Activated CD8-positive, alpha-beta T cell treated with anti-CD3 and anti-CD28 coated beads for 36 hours (primary cell): Measurements from ENCODE around the gene KCNMB2. TPM values are rescaled to one million over a fixed set of nuclear protein-coding genes. Genes with fewer than 3 reads are reported as not detected.
A peak's percentile ranks its signal among the peaks of the same experiment; 100 is the strongest.

Source experiments
- ATAC-seq: fragments of 200-7000 bp; cut with Tn5 transposase; one replicate; pipeline ENCODE4 v1.10.0; 2021; ENCODE audit warnings: mild to moderate bottlenecking, moderate library complexity
- CTCF ChIA-PET: fragments of 350-600 bp; sonication (Branson Sonifier 250); formaldehyde crosslinking; loops from one replicate; lab custom pipeline; 2021; ENCODE audit warnings: antibody characterized with exemption; lab: Charles Lee
- POLR2A ChIA-PET: fragments of 350-600 bp; sonication (Branson Sonifier 250); formaldehyde crosslinking; loops from one replicate; lab custom pipeline; 2021; ENCODE audit warnings: antibody characterized with exemption; lab: Charles Lee
- DNase-seq: peaks from one replicate; pipeline ENCODE4 v3.0.0-alpha.2; 2020
- H3K27ac Mint-ChIP-seq: one replicate; pipeline ENCODE4 v1.8.0; 2021; ENCODE audit warnings: mild to moderate bottlenecking, mixed read lengths
- H3K27me3 Mint-ChIP-seq: one replicate; pipeline ENCODE4 v1.8.0; 2021; ENCODE audit warnings: mixed read lengths
- H3K36me3 Mint-ChIP-seq: one replicate; pipeline ENCODE4 v1.8.0; 2021; ENCODE audit warnings: low read depth, mixed read lengths
- H3K4me1 Mint-ChIP-seq: one replicate; pipeline ENCODE4 v1.8.0; 2021; ENCODE audit warnings: low read depth, mixed read lengths
- H3K4me3 Mint-ChIP-seq: one replicate; pipeline ENCODE4 v1.8.0; 2021; ENCODE audit warnings: mild to moderate bottlenecking, moderate library complexity, mixed read lengths
- H3K9me3 Mint-ChIP-seq: one replicate; pipeline ENCODE4 v1.8.0; 2021; ENCODE audit warnings: mixed read lengths
- CTCF ChIP-seq: fragments of 200-600 bp; IDR thresholded peaks from one replicate; pipeline ENCODE4 v1.8.0; 2022; ENCODE audit warnings: antibody characterized with exemption, mild to moderate bottlenecking
- intact Hi-C: fragments of 100-400 bp; cut with micrococcal nuclease; formaldehyde crosslinking; loops from one replicate; pipeline ENCODE4 v1.10.0; 2022
- total RNA-seq, 2 experiments: library from RNA; stranded (reverse); gene quantifications; one replicate each; pipeline ENCODE4 v1.2.3, GENCODE V29; 2021

The KCNMB2 gene
- total RNA-seq, 2 experiments from 2014 or later = not detected

DNA sequence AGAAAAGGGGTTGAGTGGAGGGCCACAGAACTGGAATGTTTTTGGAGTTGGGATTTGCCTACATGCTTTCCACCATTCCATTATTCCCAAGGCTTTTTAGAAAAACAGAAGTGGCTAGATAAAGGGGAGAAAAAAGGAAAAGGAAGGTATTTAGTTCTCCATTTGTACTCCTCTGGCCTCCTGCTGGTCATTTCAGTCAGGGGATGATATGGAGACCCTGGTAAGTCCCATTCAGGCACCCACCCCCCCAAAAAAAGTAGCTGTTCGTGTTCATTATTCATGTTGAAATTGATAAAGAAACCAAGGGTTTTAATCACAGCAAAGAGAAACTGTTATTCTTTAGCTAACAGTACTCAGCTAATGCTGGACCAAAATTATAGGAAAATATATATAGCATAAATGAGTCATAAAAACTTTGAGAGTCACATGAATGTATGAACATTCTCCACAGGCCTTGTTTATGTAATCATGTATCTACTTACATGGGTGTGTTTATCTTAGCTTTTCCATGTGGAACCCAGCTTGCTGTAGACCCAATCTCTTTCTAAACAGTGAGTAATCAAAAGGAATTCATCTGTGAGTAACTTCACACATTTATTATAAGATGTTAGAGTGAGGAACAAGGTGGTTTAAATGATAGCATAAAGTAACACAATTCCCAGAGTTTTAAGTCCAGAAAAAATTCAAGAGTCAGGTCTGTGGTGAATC is 167.2 kb downstream of the KCNMB2 start:
- H3K9me3 Mint-ChIP-seq = no peaks in the 10 kb centered on the region
- H3K4me1 Mint-ChIP-seq = no peaks in the 10 kb centered on the region
- intact Hi-C loops = no loop called here
- H3K27me3 Mint-ChIP-seq = no peaks in the 10 kb centered on the region
- POLR2A ChIA-PET = no interaction called here
- DNase-seq = no peak
- no peak for TF ChIP-seq CTCF
- CTCF ChIA-PET = no interaction called here
- H3K4me3 Mint-ChIP-seq = no peak overlapping the region
- ATAC-seq = no peak
- H3K36me3 Mint-ChIP-seq = no peaks in the 10 kb centered on the region
- no peak overlapping the region for H3K27ac Mint-ChIP-seq

- ATAC-seq (no peak), DNase-seq (no peak)
- intact Hi-C loops = no loop called here
- Mint-ChIP-seq H3K27ac (no peak overlapping the region), H3K36me3 (no peaks in the 10 kb centered on the region), H3K4me3 (no peak overlapping the region), H3K27me3 (no peaks in the 10 kb centered on the region), H3K4me1 (no peaks in the 10 kb centered on the region), H3K9me3 (no peaks in the 10 kb centered on the region)
- TF ChIP-seq CTCF = no peak
- ChIA-PET CTCF (no interaction called here), POLR2A (no interaction called here)
Measured at GRCh38 chr3:178705925-178706324, 169.7 kb downstream of the KCNMB2 start.

DNA sequence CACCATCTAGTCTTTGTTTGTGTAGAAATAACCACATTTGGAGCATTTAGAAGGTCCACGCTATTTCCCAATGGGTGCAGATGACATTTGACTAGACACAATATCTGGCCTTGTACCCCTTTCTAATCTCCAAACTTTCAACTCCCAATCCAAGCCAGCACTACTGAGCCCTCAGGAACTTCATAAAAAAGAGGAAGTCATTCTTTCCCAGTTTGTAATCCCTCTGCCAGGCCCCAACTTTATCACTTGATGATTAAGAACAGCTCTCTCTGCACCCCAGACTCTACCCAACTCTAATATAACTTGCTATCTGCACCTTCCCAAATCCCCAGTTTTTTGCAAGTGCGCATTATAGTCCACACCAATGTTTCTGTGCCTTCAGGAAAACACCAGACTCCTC is 170.2 kb downstream of the KCNMB2 start:
- Mint-ChIP-seq H3K4me1 (no peaks in the 10 kb centered on the region), H3K4me3 (no peak overlapping the region), H3K27ac (no peak overlapping the region), H3K27me3 (no peaks in the 10 kb centered on the region), H3K36me3 (no peaks in the 10 kb centered on the region), H3K9me3 (no peaks in the 10 kb centered on the region)
- no peak for TF ChIP-seq CTCF
- ATAC-seq (no peak), DNase-seq (no peak)
- CTCF ChIA-PET = no interaction called here
- intact Hi-C loops = no loop called here
- POLR2A ChIA-PET = no interaction called here

DNA sequence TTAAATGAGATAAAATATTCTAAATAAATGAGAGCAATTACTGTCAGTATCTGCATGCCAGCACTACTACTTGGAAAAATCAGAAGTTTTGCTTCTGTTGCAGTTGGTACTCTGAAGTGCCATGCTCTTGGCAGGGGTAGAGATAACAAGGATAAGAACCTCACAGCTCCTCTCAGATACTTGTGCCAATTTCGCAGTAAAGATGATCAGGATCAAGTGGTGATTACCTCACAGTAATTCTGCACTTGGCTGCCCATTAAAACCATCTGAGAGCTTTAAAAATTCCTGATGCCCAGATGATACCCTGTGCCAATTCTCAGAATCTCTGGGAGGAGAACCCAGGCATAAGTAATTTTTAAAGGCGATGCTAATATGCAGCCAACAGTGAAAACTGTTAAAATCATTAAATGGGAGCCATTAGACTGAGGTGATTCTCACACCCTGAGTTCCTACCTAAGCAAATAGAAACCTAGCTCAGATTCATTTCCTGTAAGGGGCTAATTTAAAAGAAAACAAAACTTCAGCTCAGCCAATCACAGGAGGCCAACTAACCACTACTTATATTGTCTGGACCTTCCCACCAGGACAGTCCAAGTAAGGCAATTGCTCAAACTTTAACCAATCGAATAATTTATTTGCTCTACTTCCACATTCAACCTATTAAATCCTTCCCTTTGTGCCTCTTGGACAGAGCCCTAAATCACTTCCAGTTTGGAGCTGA is 171.2 kb downstream of the KCNMB2 start:
- ChIA-PET POLR2A (no interaction called here), CTCF (no interaction called here)
- peak; percentile 42 for ATAC-seq
- Mint-ChIP-seq H3K27ac (no peak overlapping the region), H3K9me3 (no peaks in the 10 kb centered on the region), H3K27me3 (no peaks in the 10 kb centered on the region), H3K4me1 (no peaks in the 10 kb centered on the region), H3K36me3 (no peaks in the 10 kb centered on the region), H3K4me3 (no peak overlapping the region)
- intact Hi-C loops = no loop called here
- no peak for DNase-seq
- no peak for TF ChIP-seq CTCF

DNA sequence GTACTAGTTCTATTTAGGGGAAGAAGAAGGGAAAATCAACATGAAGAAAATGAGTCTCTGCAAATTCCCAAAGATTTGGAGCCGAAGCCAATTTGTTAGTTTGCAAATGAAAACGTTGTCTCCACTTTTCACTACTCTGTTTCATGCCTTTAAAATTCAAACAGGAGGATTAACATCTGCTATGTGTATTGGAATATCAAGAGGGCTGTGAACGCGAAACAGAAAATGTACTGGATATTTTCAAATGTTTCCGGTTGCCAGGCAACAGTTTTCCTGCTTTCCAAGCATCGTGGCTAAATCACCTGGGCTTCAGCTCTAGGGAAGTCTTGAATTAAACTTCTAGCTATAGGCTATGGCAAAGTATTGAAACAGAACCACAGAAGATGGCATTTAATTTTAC is 172.8 kb downstream of the KCNMB2 start:
- no peaks in the 10 kb centered on the region for H3K36me3 Mint-ChIP-seq
- no peak for TF ChIP-seq CTCF
- H3K4me1 Mint-ChIP-seq = no peaks in the 10 kb centered on the region
- H3K4me3 Mint-ChIP-seq = no peak overlapping the region
- POLR2A ChIA-PET = no interaction called here
- intact Hi-C loops = no loop called here
- H3K9me3 Mint-ChIP-seq = no peaks in the 10 kb centered on the region
- ATAC-seq (no peak), DNase-seq (no peak)
- CTCF ChIA-PET = no interaction called here
- H3K27me3 Mint-ChIP-seq = no peaks in the 10 kb centered on the region
- no peak overlapping the region for H3K27ac Mint-ChIP-seq
